ENCODE data around the gene METRNL. TPM values are rescaled to one million over a fixed set of nuclear protein-coding genes. Genes with fewer than 3 reads are reported as not detected.

Gene METRNL
- total RNA-seq, 1 donor from 2014 or later = 63.8 TPM

- no peak for TF ChIP-seq CTCF (IDR thresholded peaks at IDR 0.05)
- peaks cover 48% of the 10 kb centered on the region for H3K27me3 Mint-ChIP-seq (ENCODE audit: low read depth)
- H3K9me3 Mint-ChIP-seq (ENCODE audit: low read depth) = no peaks in the 10 kb centered on the region
- H3K4me1 Mint-ChIP-seq (ENCODE audit: low read depth) = peaks cover 22% of the 10 kb centered on the region
- H3K36me3 Mint-ChIP-seq (ENCODE audit: low read depth) = peaks cover 2% of the 10 kb centered on the region
- no peak overlapping the region for H3K4me3 Mint-ChIP-seq (ENCODE audit: unreplicated experiment)
- H3K27ac Mint-ChIP-seq (ENCODE audit: unreplicated experiment) = no peak overlapping the region
- no peak for DNase-seq (ENCODE audit: low spot score)
Measured at GRCh38 chr17:83122834-83123233, 43.4 kb downstream of the METRNL start.

GRCh38 chr17:83123896-83124801, 44.7 kb downstream of the METRNL start:
- TF ChIP-seq CTCF (IDR thresholded peaks at IDR 0.05) = no peak
- Mint-ChIP-seq H3K27ac (ENCODE audit: unreplicated experiment) (no peak overlapping the region), H3K36me3 (ENCODE audit: low read depth) (no peaks in the 10 kb centered on the region), H3K4me1 (ENCODE audit: low read depth) (peaks cover 14% of the 10 kb centered on the region), H3K9me3 (ENCODE audit: low read depth) (no peaks in the 10 kb centered on the region), H3K27me3 (ENCODE audit: low read depth) (peaks cover 43% of the 10 kb centered on the region), H3K4me3 (ENCODE audit: unreplicated experiment) (no peak overlapping the region)
- DNase-seq (ENCODE audit: low spot score) = peak; percentile 4

- DNase-seq (ENCODE audit: low spot score) = peak; percentile 61
- H3K4me1 Mint-ChIP-seq (ENCODE audit: low read depth) = peaks cover 7% of the 10 kb centered on the region
- no peaks in the 10 kb centered on the region for H3K9me3 Mint-ChIP-seq (ENCODE audit: low read depth)
- no peaks in the 10 kb centered on the region for H3K36me3 Mint-ChIP-seq (ENCODE audit: low read depth)
- H3K27ac Mint-ChIP-seq (ENCODE audit: unreplicated experiment) = no peak overlapping the region
- TF ChIP-seq CTCF (IDR thresholded peaks at IDR 0.05) = no peak
- H3K4me3 Mint-ChIP-seq (ENCODE audit: unreplicated experiment) = no peak overlapping the region
- H3K27me3 Mint-ChIP-seq (ENCODE audit: low read depth) = peaks cover 41% of the 10 kb centered on the region
Measured at GRCh38 chr17:83124871-83125514, 45.6 kb downstream of the METRNL start.

- TF ChIP-seq CTCF (IDR thresholded peaks at IDR 0.05) = no peak
- Mint-ChIP-seq H3K27ac (ENCODE audit: unreplicated experiment) (no peak overlapping the region), H3K36me3 (ENCODE audit: low read depth) (no peaks in the 10 kb centered on the region), H3K4me3 (ENCODE audit: unreplicated experiment) (no peak overlapping the region), H3K9me3 (ENCODE audit: low read depth) (no peaks in the 10 kb centered on the region), H3K4me1 (ENCODE audit: low read depth) (peaks cover under 1% of the 10 kb centered on the region), H3K27me3 (ENCODE audit: low read depth) (peaks cover 36% of the 10 kb centered on the region)
- peak; percentile 81 for DNase-seq (ENCODE audit: low spot score)
Measured at GRCh38 chr17:83125515-83126274, 46.3 kb downstream of the METRNL start.

- Mint-ChIP-seq H3K4me1 (ENCODE audit: low read depth) (no peaks in the 10 kb centered on the region), H3K36me3 (ENCODE audit: low read depth) (no peaks in the 10 kb centered on the region), H3K27ac (ENCODE audit: unreplicated experiment) (no peak overlapping the region), H3K27me3 (ENCODE audit: low read depth) (peaks cover 36% of the 10 kb centered on the region), H3K9me3 (ENCODE audit: low read depth) (no peaks in the 10 kb centered on the region), H3K4me3 (ENCODE audit: unreplicated experiment) (no peak overlapping the region)
- DNase-seq (ENCODE audit: low spot score) = peak; percentile 81
- TF ChIP-seq CTCF (IDR thresholded peaks at IDR 0.05) = no peak
Measured at GRCh38 chr17:83126275-83126811, 46.9 kb downstream of the METRNL start.

Data from chondrocyte (in vitro differentiated cells).